Measurements from ENCODE around the gene ZNF148.

DNA sequence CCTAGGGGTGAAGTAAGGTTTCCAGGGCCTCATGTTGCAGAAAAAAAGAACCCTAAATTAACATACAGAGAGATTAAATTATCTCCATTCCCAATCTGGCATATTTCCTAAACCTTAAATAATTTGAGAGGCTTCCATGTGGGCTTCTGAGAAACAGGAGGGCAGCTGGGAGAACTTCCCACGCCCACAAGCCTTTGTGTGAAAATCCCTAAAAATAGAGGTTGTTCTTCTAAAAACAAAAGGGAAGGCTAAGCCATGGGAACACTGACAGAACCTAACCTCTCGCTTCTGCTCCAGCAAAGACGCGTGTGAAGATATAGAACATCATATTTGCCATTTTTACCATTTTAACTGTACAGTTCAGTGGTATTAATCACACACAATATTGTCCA, 161.8 kb downstream of the ZNF148 start:
- TF ChIP-seq CTCF (IDR thresholded peaks at IDR 0.05): no peak
- TF ChIP-seq POLR2A (IDR thresholded peaks at IDR 0.05): no peak
